Prostate gland (tissue), 2 donors: ENCODE measurements around the gene LHX6. TPM values are rescaled to one million over a fixed set of nuclear protein-coding genes. Genes with fewer than 3 reads are reported as not detected.

Experiments used
- DNase-seq: peaks from one replicate; pipeline ENCODE4 v3.0.0-alpha.2; 2019; ENCODE audit warnings: low spot score
- H3K27ac ChIP-seq, 2 donors: fragments of 200-600 bp; sonication (generic); 2 replicates each; pipeline ENCODE4 v1.5.1; 2017 to 2019
- H3K27me3 ChIP-seq: fragments of 200-600 bp; sonication (generic); replicated peaks from 2 replicates; pipeline ENCODE4 v1.5.1; 2019; ENCODE audit not compliant: insufficient read depth
- H3K36me3 ChIP-seq, 2 donors: fragments of 200-600 bp; sonication (generic); 1 replicate in 1 of 2; 2 replicates in 1 of 2; pipeline versions ENCODE4 v1.5.1 to v1.8.1; 2017 to 2019
- H3K4me1 ChIP-seq: fragments of 200-600 bp; sonication (generic); replicated peaks from 2 replicates; pipeline ENCODE4 v1.5.1; 2019
- H3K4me3 ChIP-seq, 2 donors: fragments of 200-600 bp; sonication (generic); 2 replicates each; pipeline ENCODE4 v1.5.1; 2017 to 2019
- H3K9me3 ChIP-seq: fragments of 200-600 bp; sonication (generic); 2 replicates; pipeline ENCODE4 v1.5.1; 2017
- POLR2A ChIP-seq: fragments of 450-650 bp; IDR thresholded peaks from one replicate; pipeline ENCODE4 v1.6.1; 2016; ENCODE audit warnings: antibody characterized with exemption, mild to moderate bottlenecking
- POLR2AphosphoS5 ChIP-seq: sonication (generic); formaldehyde crosslinking; IDR thresholded peaks from one replicate; pipeline ENCODE4 v1.6.1; 2017; ENCODE audit warnings: antibody characterized with exemption
- WGBS: methylation state at CpG from one replicate; pipeline ENCODE4 v1.1.5; 2018; 5-methylcytosine and 5-hydroxymethylcytosine counted together
- intact Hi-C: fragments of 100-400 bp; cut with DNase I; formaldehyde crosslinking; loops from one replicate; pipeline ENCODE4 v1.14.2; 2022
- total RNA-seq, 2 donors: library from RNA; depleted of rRNA; stranded (reverse); fragments of >200 nt; gene quantifications; one replicate each; pipeline ENCODE4 v1.1.0, GENCODE V29; 2016
- TF ChIP-seq, protein P1 (sequence below), 4 experiments: fragments of 200-600 bp in 2 of 4; fragments of 450-650 bp in 2 of 4; sonication (generic) in 2 of 4; IDR thresholded peaks; 1 replicate in 3 of 4; 2 replicates in 1 of 4; pipeline ENCODE4 v1.5.1; 2016 to 2019; ENCODE audit warnings: antibody characterized with exemption in 4 of 4, mild to moderate bottlenecking in 2 of 4, moderate library complexity in 2 of 4

Gene LHX6
- total RNA-seq, 2 donors from 2014 or later = 2.7 to 7.3 TPM

DNA sequence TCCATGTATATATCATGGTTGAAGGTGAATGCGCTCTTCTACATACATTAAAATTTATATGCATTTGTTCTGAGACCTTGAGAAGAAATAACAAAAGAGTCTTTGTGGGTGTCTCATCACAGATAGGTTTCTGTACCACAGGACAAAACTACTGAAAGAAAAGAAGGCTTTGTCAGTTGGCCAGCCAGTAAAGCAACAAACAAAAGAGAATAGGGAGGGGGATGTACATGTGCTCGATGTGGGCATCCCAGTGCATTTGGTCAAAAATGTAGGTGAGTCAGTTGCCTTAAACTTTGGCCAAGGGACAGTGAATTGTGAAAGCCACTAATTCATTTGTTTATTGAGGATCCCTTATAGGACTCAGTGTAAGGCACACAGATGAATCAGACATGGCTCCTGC lies 22.6 kb upstream of the LHX6 start:
- DNase-seq = no peak
- Histone ChIP-seq H3K27ac (peak overlapping the region; percentile 5 to 6), H3K4me3 (no peak overlapping the region), H3K4me1 (no peaks in the 10 kb centered on the region), H3K36me3 (no peaks in the 10 kb centered on the region), H3K9me3 (no peaks in the 10 kb centered on the region), H3K27me3 (no peaks in the 10 kb centered on the region)
- 67% methylated on average over 2 of the region's 2 CpGs for WGBS
- TF ChIP-seq POLR2A (no peak), POLR2AphosphoS5 (no peak)
- TF ChIP-seq, protein P1, sequence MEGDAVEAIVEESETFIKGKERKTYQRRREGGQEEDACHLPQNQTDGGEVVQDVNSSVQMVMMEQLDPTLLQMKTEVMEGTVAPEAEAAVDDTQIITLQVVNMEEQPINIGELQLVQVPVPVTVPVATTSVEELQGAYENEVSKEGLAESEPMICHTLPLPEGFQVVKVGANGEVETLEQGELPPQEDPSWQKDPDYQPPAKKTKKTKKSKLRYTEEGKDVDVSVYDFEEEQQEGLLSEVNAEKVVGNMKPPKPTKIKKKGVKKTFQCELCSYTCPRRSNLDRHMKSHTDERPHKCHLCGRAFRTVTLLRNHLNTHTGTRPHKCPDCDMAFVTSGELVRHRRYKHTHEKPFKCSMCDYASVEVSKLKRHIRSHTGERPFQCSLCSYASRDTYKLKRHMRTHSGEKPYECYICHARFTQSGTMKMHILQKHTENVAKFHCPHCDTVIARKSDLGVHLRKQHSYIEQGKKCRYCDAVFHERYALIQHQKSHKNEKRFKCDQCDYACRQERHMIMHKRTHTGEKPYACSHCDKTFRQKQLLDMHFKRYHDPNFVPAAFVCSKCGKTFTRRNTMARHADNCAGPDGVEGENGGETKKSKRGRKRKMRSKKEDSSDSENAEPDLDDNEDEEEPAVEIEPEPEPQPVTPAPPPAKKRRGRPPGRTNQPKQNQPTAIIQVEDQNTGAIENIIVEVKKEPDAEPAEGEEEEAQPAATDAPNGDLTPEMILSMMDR (IDR thresholded peaks at IDR 0.05) = no peak
- intact Hi-C loops = no loop called here

DNA sequence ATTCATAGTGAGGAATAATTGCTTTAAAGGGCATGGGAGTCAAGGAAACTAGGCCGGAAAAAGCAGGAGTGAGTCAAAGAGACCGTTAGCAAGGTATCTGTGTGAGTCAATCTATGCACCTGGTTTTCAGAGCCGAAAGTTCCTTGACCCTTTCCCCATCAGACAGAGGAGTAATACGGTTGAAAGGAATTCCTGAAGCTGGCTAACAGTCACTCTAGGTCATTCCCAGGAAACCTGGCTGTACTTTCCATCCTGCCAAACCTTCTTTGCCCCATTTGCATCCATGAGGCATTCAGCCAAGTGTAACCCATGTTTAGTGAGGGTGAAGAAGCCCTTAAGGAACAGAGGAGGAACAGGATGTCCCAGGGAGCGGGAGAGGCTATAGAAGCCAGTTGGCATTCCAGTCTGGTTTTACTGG lies 19.7 kb upstream of the LHX6 start:
- DNase-seq = peak; percentile 72
- whole genome bisulfite sequencing = 72% methylated on average over 5 of the region's 5 CpGs
- H3K36me3 ChIP-seq = peaks cover 0 to 3% of the 10 kb centered on the region in 2 donors
- no peaks in the 10 kb centered on the region for H3K9me3 ChIP-seq
- H3K27me3 ChIP-seq = no peaks in the 10 kb centered on the region
- no peak overlapping the region for H3K4me3 ChIP-seq
- H3K4me1 ChIP-seq = no peaks in the 10 kb centered on the region
- TF ChIP-seq POLR2AphosphoS5 (peak; percentile 91), POLR2A (no peak)
- intact Hi-C loops = no loop called here
- H3K27ac ChIP-seq = peak overlapping the region; percentile 66 to 73

DNA sequence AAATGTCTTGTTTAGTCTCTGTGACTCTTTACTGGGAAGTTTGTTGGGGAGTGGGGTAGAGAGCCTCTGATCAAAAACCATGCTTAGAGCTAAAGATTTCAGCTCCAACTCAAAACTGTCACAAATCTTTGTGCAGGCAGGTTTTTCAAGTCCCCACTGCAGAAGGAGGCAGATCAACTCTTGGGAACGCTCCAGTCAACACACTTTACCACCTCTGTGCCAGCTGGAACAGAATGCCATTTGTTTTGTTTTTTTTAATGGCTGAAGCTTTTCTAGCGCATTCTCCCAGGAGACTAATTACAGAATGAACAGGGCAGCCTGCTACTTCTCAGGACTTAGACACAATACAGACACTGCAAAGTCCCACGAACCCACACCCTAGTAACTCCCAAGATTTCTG lies 17.9 kb upstream of the LHX6 start:
- 57% methylated on average over 3 of the region's 3 CpGs for WGBS
- intact Hi-C loops = no loop called here
- H3K36me3 ChIP-seq = peaks cover 0 to 7% of the 10 kb centered on the region in 2 donors
- H3K27ac ChIP-seq = peak overlapping the region; percentile 66 to 73
- H3K9me3 ChIP-seq = no peaks in the 10 kb centered on the region
- no peak overlapping the region for H3K4me3 ChIP-seq
- TF ChIP-seq POLR2A (no peak), POLR2AphosphoS5 (peak; percentile 70)
- TF ChIP-seq, protein P1 (IDR thresholded peaks at IDR 0.05) = no peak
- DNase-seq = peak; percentile 63
- H3K27me3 ChIP-seq = no peaks in the 10 kb centered on the region
- no peaks in the 10 kb centered on the region for H3K4me1 ChIP-seq

DNA sequence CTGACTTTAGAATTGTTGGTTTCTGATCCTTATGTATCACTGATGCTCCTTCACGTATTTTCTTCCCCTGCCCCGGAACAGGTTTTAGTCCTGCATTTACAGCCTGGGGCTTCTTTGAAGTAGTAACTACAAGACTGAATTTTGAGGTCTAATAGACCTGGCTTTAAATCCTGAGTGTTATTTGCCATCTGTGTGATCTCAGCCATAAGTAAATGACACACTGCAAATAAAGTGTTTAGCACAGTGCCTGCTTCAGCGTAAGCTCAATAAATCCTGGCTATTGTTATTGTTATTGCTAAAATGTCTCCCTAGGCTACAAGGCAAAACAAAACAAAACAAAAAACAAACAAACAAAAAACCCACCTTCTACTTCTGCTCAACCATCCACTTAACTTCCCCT lies 15.6 kb upstream of the LHX6 start:
- no peaks in the 10 kb centered on the region for H3K9me3 ChIP-seq
- intact Hi-C loops = no loop called here
- WGBS = 52% methylated on average over 3 of the region's 3 CpGs

DNA sequence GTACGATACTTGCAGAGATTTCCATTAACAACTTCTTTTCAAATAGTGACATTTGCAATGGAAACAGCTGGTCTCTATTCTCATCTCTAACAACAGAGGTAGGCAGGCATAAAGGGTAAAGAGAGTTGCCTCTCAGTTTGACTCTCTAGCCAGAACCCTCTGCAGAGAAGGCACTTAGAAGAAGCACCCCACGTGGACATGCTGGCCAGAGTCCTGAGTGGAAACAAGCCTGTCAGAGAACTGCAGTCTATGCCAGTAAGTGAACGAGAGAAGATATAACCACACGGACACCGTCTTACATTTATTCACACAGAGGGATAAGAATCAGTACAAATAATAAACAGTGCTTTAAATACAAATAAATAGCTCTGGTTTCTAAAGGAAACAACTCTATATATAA lies 11.0 kb upstream of the LHX6 start:
- Histone ChIP-seq H3K9me3 (no peaks in the 10 kb centered on the region), H3K27me3 (no peaks in the 10 kb centered on the region), H3K4me1 (no peaks in the 10 kb centered on the region), H3K36me3 (peaks cover 0 to 7% of the 10 kb centered on the region in 2 donors), H3K27ac (no peak overlapping the region), H3K4me3 (no peak overlapping the region)
- 71% methylated on average over 5 of the region's 5 CpGs for WGBS
- TF ChIP-seq POLR2A = no peak
- no peak for TF ChIP-seq POLR2AphosphoS5
- TF ChIP-seq, protein P1 (IDR thresholded peaks at IDR 0.05) = no peak
- no peak for DNase-seq
- intact Hi-C loops = no loop called here

More for the DNA sequence above, 15.6 kb upstream of the LHX6 start:
- Histone ChIP-seq H3K4me3 (no peak overlapping the region), H3K4me1 (no peaks in the 10 kb centered on the region), H3K27me3 (no peaks in the 10 kb centered on the region), H3K36me3 (peaks cover 0 to 7% of the 10 kb centered on the region in 2 donors), H3K27ac (peak overlapping the region; percentile 66 to 73)
- no peak for DNase-seq
- TF ChIP-seq POLR2A = no peak
- TF ChIP-seq POLR2AphosphoS5 = peak; percentile 64

DNA sequence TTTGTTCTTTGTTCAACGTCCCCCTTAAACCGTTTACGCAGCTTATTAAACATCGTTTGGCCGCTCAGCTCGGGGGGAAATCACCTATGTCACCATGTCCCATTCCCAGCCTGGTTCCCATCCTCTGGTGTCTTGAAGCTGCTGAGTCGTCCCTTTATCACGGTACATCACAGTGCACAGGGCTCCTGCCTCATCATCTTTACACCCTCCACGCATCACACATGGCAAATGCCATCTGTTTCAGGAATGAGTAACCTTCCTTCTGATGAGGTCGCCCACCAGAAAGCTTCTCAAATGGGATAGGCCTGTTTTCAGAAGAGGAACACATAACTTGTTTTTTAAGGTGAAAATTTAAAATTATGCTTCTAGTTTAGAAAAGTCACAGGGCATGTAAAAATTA lies 7.9 kb upstream of the LHX6 start:
- WGBS = 51% methylated on average over 10 of the region's 10 CpGs
- Histone ChIP-seq H3K4me3 (no peak overlapping the region), H3K9me3 (no peaks in the 10 kb centered on the region), H3K4me1 (no peaks in the 10 kb centered on the region), H3K27ac (no peak overlapping the region), H3K27me3 (no peaks in the 10 kb centered on the region), H3K36me3 (no peaks in the 10 kb centered on the region)
- TF ChIP-seq, protein P1 (IDR thresholded peaks at IDR 0.05) = no peak
- TF ChIP-seq POLR2A (no peak), POLR2AphosphoS5 (no peak)
- intact Hi-C loops = no loop called here
- DNase-seq = no peak
